ENCODE data around the gene FAM13C. TPM values are rescaled to one million over a fixed set of nuclear protein-coding genes. Genes with fewer than 3 reads are reported as not detected.

Gene FAM13C
- total and polyA plus RNA-seq, 8 donors, result 1.1 to 3.4 (median 2.2) TPM

DNA sequence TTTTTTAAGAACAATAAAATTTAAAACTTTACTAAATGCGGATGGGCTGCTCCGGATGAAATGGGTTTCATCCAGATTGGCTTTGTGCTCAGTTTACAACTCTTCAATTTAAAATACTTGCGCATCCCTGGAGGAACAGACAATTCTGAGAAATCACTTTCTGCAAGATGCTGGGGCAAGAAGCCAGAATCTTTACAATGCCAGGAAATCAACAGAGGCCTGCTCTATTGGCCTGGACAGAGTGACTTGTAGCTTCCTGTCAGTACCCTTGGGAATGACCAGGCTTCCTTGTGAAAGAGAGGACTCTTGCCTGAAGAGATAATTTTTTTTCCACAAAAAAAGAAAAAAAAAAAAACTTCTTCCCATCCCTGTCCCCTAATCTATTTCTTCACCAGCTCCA, 3.9 kb upstream of the FAM13C start:
- ATAC-seq (no peak), DNase-seq (no peak), FAIRE-seq (no peak)
- no peak overlapping the region for H3K27ac ChIP-seq
- no peaks in the 10 kb centered on the region for H3K36me3 ChIP-seq
- H3K4me3 ChIP-seq, result no peak overlapping the region
- intact Hi-C loops (cut with DNase I), result no loop called here
- no peaks in the 10 kb centered on the region for H3K27me3 ChIP-seq
- TF ChIP-seq, protein P1, sequence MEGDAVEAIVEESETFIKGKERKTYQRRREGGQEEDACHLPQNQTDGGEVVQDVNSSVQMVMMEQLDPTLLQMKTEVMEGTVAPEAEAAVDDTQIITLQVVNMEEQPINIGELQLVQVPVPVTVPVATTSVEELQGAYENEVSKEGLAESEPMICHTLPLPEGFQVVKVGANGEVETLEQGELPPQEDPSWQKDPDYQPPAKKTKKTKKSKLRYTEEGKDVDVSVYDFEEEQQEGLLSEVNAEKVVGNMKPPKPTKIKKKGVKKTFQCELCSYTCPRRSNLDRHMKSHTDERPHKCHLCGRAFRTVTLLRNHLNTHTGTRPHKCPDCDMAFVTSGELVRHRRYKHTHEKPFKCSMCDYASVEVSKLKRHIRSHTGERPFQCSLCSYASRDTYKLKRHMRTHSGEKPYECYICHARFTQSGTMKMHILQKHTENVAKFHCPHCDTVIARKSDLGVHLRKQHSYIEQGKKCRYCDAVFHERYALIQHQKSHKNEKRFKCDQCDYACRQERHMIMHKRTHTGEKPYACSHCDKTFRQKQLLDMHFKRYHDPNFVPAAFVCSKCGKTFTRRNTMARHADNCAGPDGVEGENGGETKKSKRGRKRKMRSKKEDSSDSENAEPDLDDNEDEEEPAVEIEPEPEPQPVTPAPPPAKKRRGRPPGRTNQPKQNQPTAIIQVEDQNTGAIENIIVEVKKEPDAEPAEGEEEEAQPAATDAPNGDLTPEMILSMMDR (IDR thresholded peaks at IDR 0.05), result no peak
- peaks cover 0 to 7% (median 0%) of the 10 kb centered on the region in 3 donors for H3K4me1 ChIP-seq
- WGBS, 2 donors, result 88 to 89% methylated on average over 3 of the region's 3 CpGs
- no peaks in the 10 kb centered on the region for H3K9me3 ChIP-seq

DNA sequence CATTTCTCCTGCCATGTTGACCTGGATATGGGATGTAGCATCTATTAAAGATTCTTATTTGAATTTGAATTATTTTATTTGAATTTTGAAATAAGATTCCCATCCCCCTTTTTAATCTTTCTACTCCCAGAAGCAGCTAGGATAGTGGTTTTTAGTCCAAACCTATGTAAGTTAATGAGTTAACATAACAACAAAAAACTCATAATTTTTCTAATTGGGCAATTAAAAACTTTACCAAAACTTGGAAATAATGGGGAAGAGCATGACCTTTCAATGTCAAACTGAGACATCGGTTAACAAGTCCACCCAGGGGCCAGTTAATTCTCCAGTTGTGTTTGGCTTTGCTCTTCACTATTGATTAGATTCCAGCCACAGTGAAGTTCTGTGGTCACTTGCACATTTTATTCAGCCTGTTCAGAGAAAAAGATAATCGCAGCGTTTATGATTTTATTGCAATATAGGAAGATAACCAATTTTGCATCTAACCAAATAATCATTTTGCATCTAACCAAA, 1.2 kb upstream of the FAM13C start:
- Histone ChIP-seq H3K27me3 (no peaks in the 10 kb centered on the region), H3K9me3 (no peaks in the 10 kb centered on the region), H3K4me1 (peaks cover 0 to 7% (median 0%) of the 10 kb centered on the region in 3 donors), H3K4me3 (peak overlapping the region in 2 of 4 donors; percentile 46 to 50), H3K36me3 (no peaks in the 10 kb centered on the region), H3K27ac (no peak overlapping the region)
- ATAC-seq, result no peak
- 55 to 56% methylated on average over 3 of the region's 3 CpGs for WGBS, 2 donors
- FAIRE-seq, result no peak
- TF ChIP-seq, protein P1 (IDR thresholded peaks at IDR 0.05), result no peak
- DNase-seq, result no peak
- intact Hi-C loops (cut with DNase I), result no loop called here

- peak; percentile 74 to 88 (median 86) for ATAC-seq
- intact Hi-C loops (cut with DNase I), result no loop called here
- FAIRE-seq, result no peak
- no peaks in the 10 kb centered on the region for H3K27me3 ChIP-seq
- H3K9me3 ChIP-seq, result no peaks in the 10 kb centered on the region
- DNase-seq, result peak in 5 of 6 donors; percentile 21 to 65 (median 40)
- peak overlapping the region; percentile 27 to 50 (median 46) for H3K4me3 ChIP-seq
- TF ChIP-seq, protein P1 (IDR thresholded peaks at IDR 0.05), result no peak
- peak overlapping the region in 1 of 4 donors; percentile 44 for H3K27ac ChIP-seq
- peaks cover 0 to 7% (median 0%) of the 10 kb centered on the region in 3 donors for H3K4me1 ChIP-seq
- 1% methylated on average over 11 of the region's 11 CpGs for WGBS, 2 donors
- H3K36me3 ChIP-seq, result no peaks in the 10 kb centered on the region
Measured at GRCh38 chr10:59362959-59363381, 621 bp upstream of the FAM13C start.

DNA sequence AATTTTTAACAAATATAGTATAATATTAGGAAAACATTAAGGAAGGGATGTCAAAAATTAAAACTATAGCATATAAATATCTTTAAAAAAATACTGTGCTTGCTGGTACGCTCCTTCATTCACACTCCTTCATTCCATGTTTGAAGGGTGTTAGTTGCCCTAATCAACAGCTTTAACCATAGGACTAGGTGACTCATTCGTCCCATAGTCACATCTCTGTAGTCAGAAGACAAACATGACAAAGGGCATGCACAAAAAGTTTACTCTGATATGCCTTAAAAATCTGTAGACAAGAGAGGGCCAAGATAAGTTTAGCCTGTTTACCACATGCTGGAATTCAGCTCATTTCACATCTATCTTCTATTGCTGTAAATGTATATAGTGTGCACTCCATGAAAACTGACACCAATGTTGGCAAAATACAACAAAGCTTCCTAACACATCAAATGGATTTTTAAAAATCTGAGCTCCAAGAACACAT, 646 bp downstream of the FAM13C start:
- intact Hi-C loops (cut with DNase I), result no loop called here
- H3K27me3 ChIP-seq, result no peaks in the 10 kb centered on the region
- peak overlapping the region in 3 of 4 donors; percentile 45 to 50 (median 46) for H3K4me3 ChIP-seq
- TF ChIP-seq, protein P1 (IDR thresholded peaks at IDR 0.05), result no peak
- no peak for DNase-seq
- 57% methylated on average over 2 of the region's 2 CpGs for WGBS, 2 donors
- H3K4me1 ChIP-seq, result peaks cover 0 to 7% (median 0%) of the 10 kb centered on the region in 3 donors
- peak in 2 of 4 donors; percentile 29 to 51 for ATAC-seq
- H3K27ac ChIP-seq, result peak overlapping the region in 1 of 4 donors; percentile 44
- no peak for FAIRE-seq
- no peaks in the 10 kb centered on the region for H3K36me3 ChIP-seq
- no peaks in the 10 kb centered on the region for H3K9me3 ChIP-seq
